Nephron (organoid): Measurements from ENCODE around the gene CAMTA1.

Experiments
- H3K27ac Mint-ChIP-seq, 3 experiments: 2 replicates each; pipeline ENCODE4 v1.8.0; 2020; ENCODE audit warnings: mixed read lengths in 3 of 3, mild to moderate bottlenecking in 2 of 3, moderate library complexity in 1 of 3
- H3K27me3 Mint-ChIP-seq: 2 replicates; pipeline ENCODE4 v1.8.0; 2021; ENCODE audit warnings: low read depth, mild to moderate bottlenecking, moderate library complexity, mixed read lengths
- H3K36me3 Mint-ChIP-seq: 2 replicates; pipeline ENCODE4 v1.8.0; 2020; ENCODE audit warnings: low read depth, mixed read lengths
- H3K4me1 Mint-ChIP-seq: 2 replicates; pipeline ENCODE4 v1.8.0; 2020; ENCODE audit warnings: mixed read lengths
- H3K4me3 Mint-ChIP-seq, 3 experiments: 2 replicates each; pipeline ENCODE4 v1.8.0; 2020; ENCODE audit warnings: mild to moderate bottlenecking in 3 of 3, mixed read lengths in 3 of 3, moderate library complexity in 2 of 3
- H3K9me3 Mint-ChIP-seq: 2 replicates; pipeline ENCODE4 v1.8.0; 2020; ENCODE audit warnings: mixed read lengths
- TF ChIP-seq, protein P1 (sequence below), 3 experiments: fragments of 200-600 bp; sonication (generic); IDR thresholded peaks; one replicate each; pipeline ENCODE4 v1.5.0; 2021; ENCODE audit warnings: antibody characterized with exemption in 3 of 3; ENCODE audit not compliant: unreplicated experiment in 3 of 3

CAMTA1 gene

DNA sequence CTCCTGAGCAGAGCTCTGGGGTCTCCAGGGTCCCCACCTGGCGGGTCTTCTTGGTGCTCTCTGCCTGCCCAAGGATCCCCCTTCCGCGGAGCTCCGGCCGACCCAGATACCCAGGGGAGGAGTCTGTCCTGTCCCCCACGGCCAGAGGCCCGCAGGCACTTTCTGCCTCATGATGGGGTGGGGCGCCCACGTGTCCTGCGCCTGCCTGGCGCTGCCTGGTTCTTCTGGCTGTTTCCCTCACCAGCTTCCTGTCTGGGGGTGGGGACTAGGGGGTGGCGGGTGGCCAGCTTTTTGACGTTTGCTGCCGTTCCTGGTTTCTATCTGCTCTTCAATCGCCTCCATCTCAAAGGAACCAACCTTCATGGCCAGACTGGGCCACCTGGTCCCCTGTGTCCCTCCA, 672.6 kb downstream of the CAMTA1 start:
- Mint-ChIP-seq H3K4me3 (peak overlapping the region in 1 of 3 experiments; percentile 52), H3K36me3 (no peaks in the 10 kb centered on the region), H3K4me1 (peaks cover 46% of the 10 kb centered on the region), H3K27me3 (peaks cover 15% of the 10 kb centered on the region), H3K27ac (peak overlapping the region in 1 of 3 experiments; percentile 37), H3K9me3 (no peaks in the 10 kb centered on the region)
- TF ChIP-seq, protein P1, sequence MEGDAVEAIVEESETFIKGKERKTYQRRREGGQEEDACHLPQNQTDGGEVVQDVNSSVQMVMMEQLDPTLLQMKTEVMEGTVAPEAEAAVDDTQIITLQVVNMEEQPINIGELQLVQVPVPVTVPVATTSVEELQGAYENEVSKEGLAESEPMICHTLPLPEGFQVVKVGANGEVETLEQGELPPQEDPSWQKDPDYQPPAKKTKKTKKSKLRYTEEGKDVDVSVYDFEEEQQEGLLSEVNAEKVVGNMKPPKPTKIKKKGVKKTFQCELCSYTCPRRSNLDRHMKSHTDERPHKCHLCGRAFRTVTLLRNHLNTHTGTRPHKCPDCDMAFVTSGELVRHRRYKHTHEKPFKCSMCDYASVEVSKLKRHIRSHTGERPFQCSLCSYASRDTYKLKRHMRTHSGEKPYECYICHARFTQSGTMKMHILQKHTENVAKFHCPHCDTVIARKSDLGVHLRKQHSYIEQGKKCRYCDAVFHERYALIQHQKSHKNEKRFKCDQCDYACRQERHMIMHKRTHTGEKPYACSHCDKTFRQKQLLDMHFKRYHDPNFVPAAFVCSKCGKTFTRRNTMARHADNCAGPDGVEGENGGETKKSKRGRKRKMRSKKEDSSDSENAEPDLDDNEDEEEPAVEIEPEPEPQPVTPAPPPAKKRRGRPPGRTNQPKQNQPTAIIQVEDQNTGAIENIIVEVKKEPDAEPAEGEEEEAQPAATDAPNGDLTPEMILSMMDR (IDR thresholded peaks at IDR 0.05; ENCODE audit: unreplicated experiment in 3 of 3), result no peak

DNA sequence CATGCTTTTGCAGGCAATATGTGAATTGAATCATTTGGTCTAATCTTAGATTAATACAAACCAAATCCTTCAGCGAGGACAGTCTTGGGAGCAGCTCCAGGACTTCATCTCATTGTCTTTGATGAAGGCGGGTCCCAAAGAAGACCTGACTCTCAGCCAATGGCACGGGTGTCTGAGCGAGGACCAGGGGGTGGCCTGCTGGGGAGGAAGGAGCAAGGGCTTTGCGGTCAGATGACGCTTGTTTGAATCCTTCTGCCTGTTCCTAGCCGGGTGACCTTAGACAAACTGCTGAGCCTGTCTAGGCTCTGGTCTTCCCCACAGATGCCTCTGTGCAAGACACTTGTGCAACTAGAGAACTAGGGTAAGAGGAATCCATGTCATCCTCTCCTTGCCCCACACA, 673.7 kb downstream of the CAMTA1 start:
- Mint-ChIP-seq H3K27me3 (peaks cover 18% of the 10 kb centered on the region), H3K4me1 (peaks cover 45% of the 10 kb centered on the region), H3K4me3 (no peak overlapping the region), H3K27ac (no peak overlapping the region), H3K36me3 (no peaks in the 10 kb centered on the region), H3K9me3 (no peaks in the 10 kb centered on the region)
- TF ChIP-seq, protein P1 (IDR thresholded peaks at IDR 0.05; ENCODE audit: unreplicated experiment in 3 of 3), result no peak

DNA sequence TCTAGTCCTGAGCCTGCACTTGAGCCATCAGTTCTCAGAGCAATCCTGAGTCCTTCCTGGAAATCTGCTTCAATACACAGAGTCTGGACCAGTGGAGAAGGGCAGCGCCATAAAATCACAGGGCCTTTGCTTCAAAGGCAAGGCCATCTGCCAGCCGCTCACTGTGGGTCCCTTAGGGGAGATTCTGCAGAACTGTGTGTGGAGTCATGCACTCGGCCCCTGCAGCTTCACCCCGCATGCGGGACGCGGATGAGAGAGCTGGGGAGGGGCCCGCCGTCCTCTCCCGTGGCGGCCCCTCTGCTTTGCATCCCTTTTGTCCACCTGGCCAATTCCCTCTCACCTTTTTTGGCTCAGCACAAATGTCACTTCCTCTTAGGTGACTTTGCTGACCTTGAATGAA, 674.7 kb downstream of the CAMTA1 start:
- peaks cover 18% of the 10 kb centered on the region for H3K27me3 Mint-ChIP-seq

DNA sequence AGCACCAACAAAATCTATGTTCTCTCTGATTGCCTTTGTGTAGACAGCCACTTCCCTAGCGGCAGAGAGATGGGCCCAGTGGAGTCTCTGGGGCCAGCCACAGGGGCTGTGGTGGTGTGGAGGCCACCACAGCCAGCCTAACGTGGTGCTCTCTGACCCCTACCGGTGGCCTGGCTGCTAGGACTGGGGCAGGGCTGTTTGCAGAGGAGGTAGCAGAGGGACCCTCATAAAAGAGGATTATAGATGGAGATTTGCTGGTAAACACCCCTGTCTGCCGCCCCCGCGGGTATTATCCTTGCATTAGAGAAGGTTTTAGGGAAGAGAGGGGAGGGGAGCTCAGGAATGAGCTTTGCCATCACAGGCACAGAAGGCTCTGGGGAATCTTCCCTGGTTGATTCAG, 675.6 kb downstream of the CAMTA1 start:
- TF ChIP-seq, protein P1 (IDR thresholded peaks at IDR 0.05; ENCODE audit: unreplicated experiment in 3 of 3), result no peak
- H3K4me1 Mint-ChIP-seq, result peaks cover 26% of the 10 kb centered on the region
- H3K27ac Mint-ChIP-seq, result peak overlapping the region in 1 of 3 experiments; percentile 16
- no peaks in the 10 kb centered on the region for H3K36me3 Mint-ChIP-seq
- no peak overlapping the region for H3K4me3 Mint-ChIP-seq
- no peaks in the 10 kb centered on the region for H3K9me3 Mint-ChIP-seq
- peaks cover 18% of the 10 kb centered on the region for H3K27me3 Mint-ChIP-seq

More for the DNA sequence above, 674.7 kb downstream of the CAMTA1 start:
- Mint-ChIP-seq H3K27ac (no peak overlapping the region), H3K36me3 (no peaks in the 10 kb centered on the region), H3K9me3 (no peaks in the 10 kb centered on the region), H3K4me3 (no peak overlapping the region), H3K4me1 (peaks cover 35% of the 10 kb centered on the region)
- TF ChIP-seq, protein P1 (IDR thresholded peaks at IDR 0.05; ENCODE audit: unreplicated experiment in 3 of 3), result no peak

DNA sequence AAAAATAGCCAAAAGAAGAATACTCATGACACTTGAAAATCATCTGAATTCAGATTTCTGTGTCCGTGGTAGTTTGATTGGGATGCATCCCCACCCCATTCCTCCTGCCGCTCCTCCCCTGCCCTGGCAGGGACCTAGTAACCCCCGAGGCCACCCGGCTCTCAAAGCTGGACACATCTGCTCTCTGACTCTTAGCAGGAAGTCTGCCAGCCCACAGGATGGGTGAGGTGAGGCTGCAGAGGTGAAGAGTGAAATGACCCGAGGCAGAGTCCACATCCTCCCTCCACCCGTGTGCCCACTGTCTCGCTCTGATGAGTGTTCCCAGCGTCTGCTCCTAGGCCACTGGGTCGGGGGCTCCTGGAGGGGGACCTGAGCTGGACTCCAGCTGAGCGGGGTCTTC, 677.4 kb downstream of the CAMTA1 start:
- Mint-ChIP-seq H3K4me1 (peaks cover 18% of the 10 kb centered on the region), H3K9me3 (no peaks in the 10 kb centered on the region), H3K4me3 (no peak overlapping the region), H3K36me3 (no peaks in the 10 kb centered on the region), H3K27me3 (peaks cover 17% of the 10 kb centered on the region), H3K27ac (no peak overlapping the region)
- TF ChIP-seq, protein P1 (IDR thresholded peaks at IDR 0.05; ENCODE audit: unreplicated experiment in 3 of 3), result no peak

DNA sequence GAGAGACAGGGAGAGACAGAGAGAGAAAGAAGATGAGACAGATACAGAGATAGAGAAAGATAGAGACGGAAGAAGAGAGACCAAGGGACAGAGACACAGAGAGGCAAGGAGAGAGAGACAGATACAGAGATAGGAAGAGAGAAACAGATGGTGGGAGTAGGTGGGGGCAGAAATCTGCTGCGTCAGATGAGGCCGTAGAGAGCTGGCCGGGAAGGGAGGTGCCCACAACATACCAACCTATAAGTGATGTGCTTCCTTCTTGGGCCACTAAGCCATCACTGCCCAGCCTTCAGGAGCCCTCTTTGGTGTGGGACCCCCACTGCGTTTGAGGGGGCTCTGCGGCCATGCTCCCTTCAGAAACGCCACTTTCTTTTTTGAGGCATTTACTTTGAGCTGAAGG, 678.3 kb downstream of the CAMTA1 start:
- Mint-ChIP-seq H3K9me3 (no peaks in the 10 kb centered on the region), H3K36me3 (no peaks in the 10 kb centered on the region), H3K27me3 (peaks cover 9% of the 10 kb centered on the region), H3K4me3 (peak overlapping the region in 1 of 3 experiments; percentile 7), H3K4me1 (peaks cover 19% of the 10 kb centered on the region), H3K27ac (peak overlapping the region in 2 of 3 experiments; percentile 3 to 78)
- TF ChIP-seq, protein P1 (IDR thresholded peaks at IDR 0.05; ENCODE audit: unreplicated experiment in 3 of 3), result no peak
